Measurements from ENCODE around the gene VIPR2.

VIPR2 gene

DNA sequence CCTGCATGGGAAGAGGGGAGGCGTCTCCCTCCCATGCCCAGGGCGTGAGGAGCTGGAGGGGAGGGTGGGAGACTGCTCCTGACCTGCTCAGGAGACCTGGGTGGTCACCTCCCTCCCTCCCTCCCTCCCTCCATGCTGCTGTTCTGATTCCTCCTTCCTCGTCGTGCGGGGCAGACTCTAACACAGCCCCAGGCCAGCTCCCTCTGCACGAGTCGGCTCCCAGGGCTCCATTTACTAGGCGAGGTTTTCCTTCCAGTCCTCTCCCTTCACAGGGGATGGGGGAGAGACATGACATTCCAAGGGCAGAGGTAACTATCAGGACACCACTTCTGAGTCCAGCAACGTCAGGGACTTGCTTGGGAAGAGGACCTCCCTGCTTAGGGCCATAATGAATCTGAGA, 23.6 kb downstream of the VIPR2 start:
- no peak for DNase-seq

DNA sequence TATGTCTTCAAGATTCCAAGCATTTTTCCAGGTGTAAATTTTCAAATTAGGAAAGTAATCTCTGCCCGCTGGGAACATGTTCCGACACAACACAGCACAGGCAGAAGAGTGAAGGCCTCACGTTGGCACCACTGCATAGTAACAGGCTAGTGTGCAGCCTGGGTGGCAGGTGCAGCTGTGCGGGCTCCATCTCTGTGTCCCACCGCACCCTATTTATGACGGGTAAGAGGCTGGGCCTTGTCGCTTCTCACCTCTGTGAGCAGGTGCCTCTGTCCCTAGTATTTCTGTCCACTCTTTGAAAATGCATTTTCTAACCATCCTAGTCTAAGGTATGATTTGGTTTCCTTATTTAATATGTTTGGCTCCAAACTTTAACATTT, 24.1 kb downstream of the VIPR2 start:
- DNase-seq = no peak

DNA sequence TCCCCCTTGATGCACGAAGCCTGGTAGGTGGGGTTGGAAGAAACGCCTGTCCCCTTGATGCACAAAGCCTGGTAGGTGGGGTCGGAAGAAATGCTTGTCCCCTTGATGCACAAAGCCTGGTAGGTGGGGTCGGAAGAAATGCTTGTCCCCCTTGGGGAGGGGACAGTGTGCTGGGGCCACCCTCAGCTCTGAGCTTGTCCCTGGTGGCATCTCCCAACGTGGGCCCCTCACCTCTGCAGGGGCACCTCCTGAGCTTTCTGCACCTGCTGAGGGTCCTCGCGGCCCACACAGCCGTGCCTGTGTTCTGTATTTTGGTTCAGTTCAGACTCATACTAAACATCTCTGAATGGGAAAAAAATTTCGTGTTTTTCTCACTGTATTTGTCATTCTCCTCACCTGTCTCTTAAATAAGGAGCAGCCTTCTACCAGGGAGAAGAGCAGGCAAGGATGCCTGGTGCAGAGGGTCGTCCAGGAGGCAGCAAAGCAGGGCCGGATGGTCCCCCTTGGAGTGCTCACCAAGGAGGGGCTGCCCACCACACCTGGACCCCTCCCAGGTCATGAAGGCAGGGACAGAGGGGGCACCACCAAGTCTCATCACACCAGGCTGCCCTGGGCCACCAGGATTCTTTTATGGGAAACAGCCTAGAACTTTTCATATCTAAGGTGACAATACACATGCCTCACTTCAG, 24.7 kb downstream of the VIPR2 start:
- DNase-seq = no peak

DNA sequence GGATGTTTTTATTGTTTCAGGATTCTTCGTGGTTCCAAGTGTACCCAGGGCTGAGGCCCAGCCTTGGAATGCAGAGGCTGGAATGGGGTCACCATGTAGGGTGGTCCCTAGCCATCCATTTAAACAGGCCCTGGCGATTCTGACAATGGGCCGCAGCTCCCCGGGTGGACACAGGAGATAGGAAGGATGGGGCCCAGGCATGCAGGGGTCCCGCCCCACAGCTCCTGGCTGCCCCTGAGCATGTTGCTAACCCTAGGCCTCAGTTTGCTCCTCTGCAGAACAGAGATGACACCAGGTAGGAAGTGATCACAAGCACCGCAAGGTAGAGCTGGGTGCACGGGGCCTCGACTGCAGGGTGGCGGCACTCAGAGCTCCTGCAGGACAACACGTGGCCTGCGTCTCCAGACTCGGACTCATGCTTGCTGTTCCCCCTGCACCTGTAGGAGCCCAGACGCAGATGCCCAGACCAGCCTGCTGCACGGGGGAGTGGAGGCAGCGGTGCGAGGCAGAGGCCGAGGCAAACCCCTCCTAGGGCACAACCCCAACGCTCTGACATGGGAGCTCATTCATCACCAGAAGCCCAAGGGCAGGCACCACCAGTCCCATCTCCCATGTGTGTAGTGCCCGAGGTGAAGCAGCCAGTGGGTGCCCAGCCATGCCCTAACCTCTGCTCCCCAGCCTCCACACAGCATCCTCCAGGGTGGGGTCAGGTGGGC, 25.5 kb downstream of the VIPR2 start:
- no peak for DNase-seq

DNA sequence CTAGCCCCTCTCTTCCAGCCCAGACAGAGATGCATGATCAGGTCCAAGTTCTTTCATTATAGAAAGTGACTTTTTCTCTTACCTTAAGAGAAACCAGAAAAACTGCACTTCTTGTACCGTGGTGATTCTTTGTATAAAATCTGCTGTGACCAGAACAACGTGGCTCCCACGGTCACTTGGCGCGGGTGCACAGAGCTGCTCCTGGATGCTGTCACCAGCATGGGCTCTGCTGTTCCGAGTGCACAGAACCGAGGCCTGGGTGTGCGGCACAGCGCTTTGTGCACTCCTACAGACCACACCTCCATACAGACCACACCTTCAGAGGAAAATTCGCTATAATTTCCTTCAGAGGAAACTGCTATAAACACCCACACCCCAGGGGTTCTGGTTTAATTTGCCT, 26.0 kb downstream of the VIPR2 start:
- no peak for DNase-seq

DNA sequence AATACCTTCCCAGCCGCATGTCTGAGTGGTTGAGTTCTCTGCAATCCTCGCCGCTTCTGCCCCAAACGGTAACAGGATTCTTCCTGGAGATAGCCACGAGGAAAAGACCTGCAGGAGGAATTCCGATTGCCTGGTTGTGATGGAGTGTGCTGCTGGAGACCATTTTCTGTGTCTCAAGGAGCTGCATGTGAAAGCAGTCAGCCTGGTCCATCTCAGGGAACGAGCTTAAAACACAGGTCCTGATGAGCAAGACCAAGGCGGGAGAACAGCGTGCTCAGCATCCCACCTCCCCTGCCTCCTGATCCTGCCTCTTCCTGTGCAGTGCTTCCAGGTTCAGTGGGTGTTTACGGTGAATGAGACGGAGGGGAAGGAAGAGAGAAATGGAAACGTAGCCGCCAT, 26.5 kb downstream of the VIPR2 start:
- no peak for DNase-seq

DNA sequence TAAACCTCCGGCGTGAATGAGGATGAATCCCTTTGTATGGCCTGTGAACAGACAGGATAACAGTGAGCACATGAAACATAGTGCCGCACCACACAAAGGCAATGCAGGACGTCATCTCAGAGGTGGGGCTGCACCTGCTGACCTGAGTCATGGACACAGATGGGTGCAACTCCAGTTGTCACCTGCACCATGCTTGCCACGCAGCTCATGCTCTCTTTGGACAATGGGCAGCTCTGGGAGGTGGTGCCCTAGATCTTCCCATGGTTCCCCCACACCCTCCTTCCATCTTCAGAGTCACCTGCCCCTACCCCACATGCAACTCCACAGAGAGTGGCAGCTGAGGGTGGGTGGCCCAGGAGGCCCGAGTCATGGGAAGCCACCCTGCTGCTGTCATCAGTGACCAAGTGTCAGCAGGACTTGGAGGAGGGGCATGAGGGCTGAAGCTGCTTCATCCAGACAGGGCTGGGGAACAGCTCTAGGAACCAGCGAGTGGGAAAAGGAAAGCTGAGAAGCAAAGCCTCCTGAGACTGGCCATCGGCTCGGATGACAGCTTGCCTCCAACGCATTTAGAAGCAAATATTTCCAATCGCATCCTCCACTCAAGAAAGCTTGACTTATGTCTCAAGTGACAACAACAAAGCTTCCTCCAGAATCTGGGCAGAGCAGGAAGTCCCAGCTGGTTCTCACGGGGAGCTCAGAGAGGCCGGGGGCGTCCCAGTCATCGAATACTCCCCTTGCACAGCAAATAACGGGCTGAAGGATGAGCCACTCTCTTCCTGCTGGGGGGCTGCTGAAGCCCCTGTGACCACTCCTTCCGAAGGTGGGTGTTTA, 27.1 kb downstream of the VIPR2 start:
- DNase-seq = no peak

DNA sequence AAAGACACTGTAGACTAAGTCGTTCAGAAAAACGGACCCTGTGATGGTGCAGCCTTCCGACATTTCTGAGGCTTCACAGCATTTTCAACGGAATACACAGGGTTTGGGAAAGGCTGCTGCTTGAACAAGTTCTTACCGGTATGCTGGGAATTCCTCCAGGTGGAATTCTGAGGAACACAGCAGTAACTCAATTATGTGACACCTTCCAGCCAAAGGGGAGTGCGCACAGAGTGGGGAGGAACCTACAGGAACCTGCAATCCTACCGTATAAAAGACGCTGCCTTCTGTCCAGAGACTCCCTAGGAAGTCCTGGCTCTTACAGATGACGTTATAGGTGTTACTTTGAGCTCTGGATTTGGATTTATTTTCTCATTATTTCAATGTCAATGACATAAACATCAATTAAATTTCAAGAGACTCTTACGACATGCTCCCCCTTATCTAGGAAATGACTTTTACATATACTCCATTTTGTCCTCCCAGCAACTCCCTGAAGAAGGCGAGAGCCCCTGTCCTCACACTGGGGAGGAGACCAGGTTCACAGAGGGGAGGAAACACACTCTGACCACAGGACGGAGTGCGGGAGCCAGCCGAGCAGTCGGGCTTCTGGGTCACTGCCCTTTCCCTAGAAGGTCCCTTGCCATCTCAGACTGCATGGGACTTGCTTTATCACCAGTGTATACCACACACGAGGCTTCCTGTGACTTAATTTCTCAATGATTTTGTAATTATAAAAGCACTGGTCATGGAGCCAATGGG, 27.9 kb downstream of the VIPR2 start:
- DNase-seq = no peak

DNA sequence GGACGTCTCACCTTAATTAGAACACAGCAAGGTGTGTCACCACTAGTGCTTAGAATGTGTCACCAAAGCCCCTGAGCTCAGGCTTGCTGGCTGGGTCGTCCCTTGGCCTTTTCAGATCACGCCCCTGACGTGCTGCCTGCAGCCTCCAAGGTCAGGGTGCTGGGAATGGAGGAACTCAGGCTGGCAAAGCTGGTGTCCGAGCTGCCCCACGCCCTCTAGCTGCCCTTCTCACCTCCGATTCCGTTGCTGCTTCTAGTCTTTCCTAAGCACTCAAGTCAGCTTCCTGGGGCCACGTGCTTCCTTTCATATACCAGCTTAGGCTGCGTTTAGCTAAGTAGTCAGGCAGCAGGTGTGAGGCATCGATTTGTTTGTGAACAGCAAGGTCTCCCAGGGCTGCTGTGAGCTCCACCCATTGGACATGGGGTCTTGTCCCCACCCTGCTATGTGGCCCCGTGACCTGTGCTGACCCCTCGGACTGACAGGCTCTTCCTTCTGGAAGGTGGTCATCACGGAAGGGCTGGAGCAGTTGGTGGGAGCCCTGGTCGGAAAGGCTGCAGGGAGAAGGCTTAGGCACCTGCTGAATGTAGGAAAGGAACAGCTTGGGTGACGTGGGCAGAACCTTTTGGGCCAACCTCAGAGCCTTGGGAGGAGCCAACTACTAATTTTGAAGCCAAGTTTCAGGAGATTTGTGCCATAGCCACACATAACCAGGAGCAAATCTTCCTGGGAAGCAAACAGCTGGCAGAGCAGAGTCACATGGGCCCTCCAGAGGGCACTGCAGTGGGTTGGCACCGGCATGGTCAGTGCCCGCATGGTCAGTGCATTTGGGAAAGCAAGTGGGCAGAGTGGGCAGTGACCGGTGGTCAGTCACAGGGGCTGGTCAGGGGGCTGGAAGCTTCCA, 28.8 kb downstream of the VIPR2 start:
- DNase-seq = no peak

DNA sequence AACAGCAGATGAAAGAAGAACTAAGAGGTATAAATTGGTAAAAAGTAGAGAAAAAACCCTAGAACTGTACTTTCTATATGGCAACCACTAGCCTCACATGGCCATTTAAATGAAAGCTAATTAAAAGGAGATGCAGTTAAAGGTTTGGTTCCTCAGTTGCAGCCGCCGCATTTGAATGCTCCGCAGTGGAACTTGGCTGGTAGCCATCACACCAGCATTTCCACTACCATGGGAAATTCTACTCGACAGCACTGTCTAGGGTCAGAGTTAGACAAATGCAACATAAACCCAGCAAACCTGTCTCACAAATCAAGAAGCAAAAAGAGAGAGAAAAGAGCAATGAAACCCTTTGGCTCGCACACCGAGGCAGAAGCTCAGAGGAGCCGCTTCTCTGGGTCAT, 29.7 kb downstream of the VIPR2 start:
- no peak for DNase-seq

DNA sequence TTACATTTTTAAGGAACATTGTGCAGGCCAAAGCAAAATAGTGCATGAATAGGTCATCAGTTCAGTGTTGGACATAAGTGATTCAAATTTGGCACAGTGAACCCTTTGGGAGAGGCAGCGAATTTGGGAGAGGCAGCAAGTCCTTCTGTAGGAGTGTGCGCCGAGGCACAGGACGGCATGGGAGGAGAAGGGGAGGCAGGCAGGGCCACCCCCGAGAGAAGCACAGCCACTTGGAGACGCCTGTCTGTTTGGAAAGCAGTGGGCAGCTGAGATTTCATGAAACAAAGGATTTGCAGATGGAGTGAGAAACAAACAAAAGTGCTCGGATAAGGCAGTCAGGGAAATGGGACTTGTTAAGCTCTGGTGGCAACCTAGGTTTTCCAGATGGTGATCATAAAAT, 30.6 kb downstream of the VIPR2 start:
- DNase-seq = no peak

DNA sequence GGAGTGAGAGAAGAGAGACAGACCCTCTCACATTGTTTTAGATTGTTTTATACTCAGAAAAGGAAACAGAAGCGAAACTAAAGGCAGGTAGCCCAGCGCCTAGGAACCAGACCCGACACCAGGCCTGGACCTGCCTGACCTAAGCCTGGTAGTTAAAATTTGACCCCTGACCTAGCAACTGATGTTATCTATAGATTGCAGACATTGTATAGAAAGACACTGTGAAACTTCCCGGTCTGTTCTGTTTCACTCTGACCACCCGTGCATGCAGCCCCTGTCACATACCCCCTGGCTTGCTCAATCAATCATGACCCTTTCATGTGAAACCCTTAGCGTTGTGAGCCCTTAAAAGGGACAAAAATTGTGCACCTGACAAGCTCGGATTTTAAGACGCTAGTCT, 31.6 kb downstream of the VIPR2 start:
- DNase-seq = no peak

DNA sequence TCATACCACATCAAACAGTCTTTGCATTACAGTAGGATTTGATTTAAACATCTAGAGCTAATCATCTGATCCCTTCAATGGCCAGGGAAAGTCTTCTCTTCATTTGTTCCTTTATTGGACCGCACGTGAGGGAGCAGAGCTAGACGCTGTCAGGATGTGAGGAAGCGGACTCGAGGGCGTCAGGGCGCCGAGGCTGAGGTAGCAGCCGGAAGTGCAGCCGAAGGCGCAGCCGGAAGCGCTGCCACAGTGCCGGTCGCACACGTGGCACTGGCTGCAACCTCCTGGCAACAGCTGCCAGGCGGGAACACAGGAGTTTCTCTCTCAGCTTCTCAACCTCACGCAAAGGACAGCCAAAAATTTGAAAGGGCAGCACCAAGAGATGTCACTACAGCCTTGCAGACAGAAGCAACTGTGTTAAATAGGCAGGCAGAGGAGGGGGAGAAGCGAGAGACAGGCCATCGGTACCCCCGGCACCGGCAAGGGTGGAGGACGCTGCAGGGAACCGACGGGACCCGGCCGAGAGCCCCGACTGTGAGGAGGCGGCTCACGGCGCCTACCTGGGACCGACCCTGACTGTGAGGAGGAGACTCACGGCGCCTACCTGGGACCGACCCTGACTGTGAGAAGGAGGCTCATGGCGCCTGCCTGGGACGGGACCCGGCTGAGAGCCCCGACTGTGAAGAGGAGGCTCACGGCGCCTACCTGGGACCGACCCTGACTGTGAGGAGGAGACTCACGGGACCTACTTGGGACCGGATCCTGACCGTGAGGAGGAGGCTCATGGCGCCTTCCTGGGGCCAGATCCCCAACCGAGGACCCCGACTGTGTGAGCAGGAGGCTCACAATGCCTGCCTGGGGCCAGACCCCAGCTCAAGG, 32.3 kb downstream of the VIPR2 start:
- no peak for DNase-seq

DNA sequence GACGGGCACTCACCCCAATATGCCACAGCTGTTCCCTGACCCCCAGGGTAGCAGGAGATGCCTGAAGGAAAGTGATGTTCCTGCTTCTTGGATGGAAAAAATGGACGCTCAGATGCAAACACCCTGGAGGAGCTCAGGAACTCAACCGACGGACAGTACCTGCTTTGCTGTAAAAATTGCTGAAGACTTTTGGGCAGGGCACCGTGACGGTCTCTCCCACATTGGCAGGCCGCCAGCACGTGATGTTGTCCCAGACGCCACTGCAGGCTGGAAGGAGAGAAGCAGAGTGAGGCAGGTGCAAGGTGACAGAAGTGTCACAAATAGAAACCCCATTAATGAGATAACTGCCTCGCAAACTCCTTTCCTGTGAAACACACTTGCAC, 35.0 kb downstream of the VIPR2 start:
- DNase-seq = no peak

DNA sequence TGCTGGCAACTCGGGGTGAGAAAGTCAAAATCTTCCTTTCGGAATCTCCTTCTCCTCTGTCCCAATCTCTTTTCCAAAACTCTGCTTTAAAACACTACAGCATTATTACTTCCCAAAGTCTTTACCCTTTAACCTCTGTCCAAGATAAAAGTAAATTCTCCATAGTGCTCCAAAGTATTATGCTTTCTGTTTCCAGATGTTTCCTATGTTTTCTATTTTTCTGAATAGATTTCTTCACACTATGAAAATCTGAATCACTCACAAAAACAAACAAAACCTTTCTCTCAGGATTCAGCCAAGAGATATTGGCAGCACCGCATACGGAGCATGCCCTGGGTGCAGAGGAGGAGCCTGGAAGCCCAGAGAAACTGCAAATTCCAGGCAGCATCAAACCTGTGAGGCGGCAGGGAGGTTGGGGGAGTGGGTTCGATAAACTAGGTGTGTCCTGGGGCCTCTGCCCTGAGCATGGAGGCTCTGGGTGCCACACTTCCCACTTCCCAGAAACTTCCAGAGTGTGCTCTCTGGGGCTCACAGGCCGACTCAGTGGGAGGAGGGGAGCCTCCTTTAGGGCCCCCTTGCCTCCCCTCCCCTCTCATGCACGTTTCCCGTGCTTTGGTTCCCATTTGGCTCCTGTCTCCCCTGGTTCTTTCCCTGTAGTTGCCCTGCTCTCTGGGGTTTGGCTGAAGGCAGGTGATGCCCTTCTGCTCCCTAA, 35.6 kb downstream of the VIPR2 start:
- DNase-seq = no peak

DNA sequence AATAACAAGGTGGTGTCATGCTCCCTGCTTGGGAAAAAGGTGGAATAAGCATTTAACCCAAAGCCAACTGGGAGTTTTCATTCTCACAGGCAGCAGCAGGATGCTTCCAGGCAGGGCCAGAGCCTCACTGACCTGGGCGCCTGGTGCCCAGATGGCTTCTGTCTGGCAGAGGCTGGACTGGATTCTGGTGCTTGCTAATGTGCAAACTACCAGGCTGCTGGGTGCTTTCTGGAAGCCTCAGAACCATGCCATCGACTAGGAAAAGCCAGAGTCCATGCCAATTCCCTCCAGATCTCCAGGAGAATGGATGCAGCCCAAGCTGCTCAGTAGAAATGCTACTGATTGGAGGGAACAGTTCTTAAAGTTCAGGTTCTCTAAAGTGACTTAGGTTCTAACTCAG, 36.2 kb downstream of the VIPR2 start:
- no peak for DNase-seq

DNA sequence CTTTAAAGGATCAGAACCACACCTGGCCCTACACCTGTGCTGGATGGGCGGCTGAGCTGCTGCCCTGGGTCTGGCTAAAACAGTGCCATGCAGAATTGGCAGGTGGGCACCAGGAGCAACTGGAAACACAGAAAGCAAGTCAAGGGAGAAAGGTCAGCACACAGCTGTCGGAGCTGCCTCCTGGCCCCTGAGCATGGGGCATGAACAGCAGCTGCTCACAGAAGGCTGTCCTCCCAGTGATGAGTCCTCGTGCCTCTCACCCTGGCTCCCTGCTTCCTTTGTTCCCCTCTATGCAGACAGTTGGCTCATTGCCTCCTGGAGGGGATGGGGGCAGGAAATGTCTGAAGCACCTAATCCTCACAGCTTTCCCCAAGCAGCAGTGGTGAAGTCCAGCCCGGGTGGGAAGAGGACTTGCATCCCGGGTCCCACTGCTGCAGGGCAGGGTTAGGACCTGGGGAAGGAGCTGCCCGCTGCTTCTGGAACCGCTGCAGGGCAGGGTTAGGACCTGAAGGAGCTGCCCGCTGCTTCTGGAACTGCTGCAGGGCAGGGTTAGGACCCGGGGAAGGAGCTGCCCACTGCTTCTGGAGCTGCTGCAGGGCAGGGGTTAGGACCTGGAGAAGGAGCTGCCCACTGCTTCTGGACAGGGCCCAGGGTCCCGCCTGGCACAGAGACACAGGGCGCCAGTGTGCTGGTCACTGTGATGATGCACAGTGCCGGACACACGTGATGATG, 37.3 kb downstream of the VIPR2 start:
- DNase-seq = no peak

Data from hypothalamus (tissue), 51 donors.